Measurements from ENCODE around the gene ZNF248.

Gene ZNF248

GRCh38 chr10:37780536-37780935 lies 76.9 kb downstream of the ZNF248 start:
- DNase-seq (ENCODE audit: extremely low spot score), result no peak
- TF ChIP-seq, protein P1, sequence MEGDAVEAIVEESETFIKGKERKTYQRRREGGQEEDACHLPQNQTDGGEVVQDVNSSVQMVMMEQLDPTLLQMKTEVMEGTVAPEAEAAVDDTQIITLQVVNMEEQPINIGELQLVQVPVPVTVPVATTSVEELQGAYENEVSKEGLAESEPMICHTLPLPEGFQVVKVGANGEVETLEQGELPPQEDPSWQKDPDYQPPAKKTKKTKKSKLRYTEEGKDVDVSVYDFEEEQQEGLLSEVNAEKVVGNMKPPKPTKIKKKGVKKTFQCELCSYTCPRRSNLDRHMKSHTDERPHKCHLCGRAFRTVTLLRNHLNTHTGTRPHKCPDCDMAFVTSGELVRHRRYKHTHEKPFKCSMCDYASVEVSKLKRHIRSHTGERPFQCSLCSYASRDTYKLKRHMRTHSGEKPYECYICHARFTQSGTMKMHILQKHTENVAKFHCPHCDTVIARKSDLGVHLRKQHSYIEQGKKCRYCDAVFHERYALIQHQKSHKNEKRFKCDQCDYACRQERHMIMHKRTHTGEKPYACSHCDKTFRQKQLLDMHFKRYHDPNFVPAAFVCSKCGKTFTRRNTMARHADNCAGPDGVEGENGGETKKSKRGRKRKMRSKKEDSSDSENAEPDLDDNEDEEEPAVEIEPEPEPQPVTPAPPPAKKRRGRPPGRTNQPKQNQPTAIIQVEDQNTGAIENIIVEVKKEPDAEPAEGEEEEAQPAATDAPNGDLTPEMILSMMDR (IDR thresholded peaks at IDR 0.05; ENCODE audit: control extremely low read depth, extremely low read depth, low read depth, missing control alignments), result no peak
- POLR2A ChIA-PET, result no interaction called here
- CTCF ChIA-PET, result no interaction called here

DNA sequence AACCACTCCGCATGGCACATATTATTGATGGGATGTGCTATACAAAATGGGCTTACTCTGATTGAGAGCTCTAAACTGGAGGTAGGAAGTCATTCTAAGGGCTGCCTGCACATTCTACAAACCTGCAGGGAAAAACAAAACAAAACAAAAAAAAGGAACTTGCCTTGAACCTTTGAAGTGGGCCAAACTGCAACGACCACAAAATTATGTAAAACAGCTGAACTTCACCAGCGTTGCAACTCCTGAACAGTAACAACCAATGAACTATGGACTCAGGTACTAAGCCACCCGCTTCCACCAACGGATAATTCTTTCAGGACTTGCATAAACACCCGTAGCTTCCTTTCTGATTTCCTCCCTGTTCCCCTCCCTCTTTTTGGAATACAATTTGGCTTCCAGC lies 80.4 kb downstream of the ZNF248 start:
- no peak for DNase-seq (ENCODE audit: extremely low spot score)
- ChIA-PET POLR2A (no interaction called here), CTCF (interaction anchor here (1.1 kb wide), 1 partner anchor 12 kb away, joined by 3 read pairs; no protein-coding TSS in a partner anchor)
- TF ChIP-seq, protein P1 (IDR thresholded peaks at IDR 0.05; ENCODE audit: control extremely low read depth, extremely low read depth, low read depth, missing control alignments), result no peak

GRCh38 chr10:37775612-37776011 lies 81.8 kb downstream of the ZNF248 start:
- TF ChIP-seq, protein P1 (IDR thresholded peaks at IDR 0.05; ENCODE audit: control extremely low read depth, extremely low read depth, low read depth, missing control alignments), result no peak
- no peak for DNase-seq (ENCODE audit: extremely low spot score)
- POLR2A ChIA-PET, result no interaction called here
- CTCF ChIA-PET, result no interaction called here

DNA sequence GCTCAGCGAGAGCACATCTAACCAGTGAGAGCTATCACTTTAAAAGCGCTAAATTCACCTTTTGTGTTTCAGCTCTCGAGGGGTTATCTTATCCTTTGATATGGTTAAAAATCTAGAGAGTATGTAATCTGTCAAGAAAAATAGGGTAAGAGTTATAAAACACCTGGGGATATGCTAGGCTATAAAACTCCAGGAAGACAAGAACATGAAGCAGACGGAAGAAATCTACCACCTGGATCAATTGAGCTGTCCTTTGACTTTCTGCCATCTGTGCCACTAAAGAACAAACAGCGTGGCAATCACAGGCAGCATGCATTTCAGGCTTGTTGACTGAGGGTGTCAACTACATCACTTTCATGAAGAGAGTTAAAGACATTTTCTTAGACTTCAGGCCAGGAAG lies 83.1 kb downstream of the ZNF248 start:
- TF ChIP-seq, protein P1 (IDR thresholded peaks at IDR 0.05; ENCODE audit: control extremely low read depth, extremely low read depth, low read depth, missing control alignments), result no peak
- DNase-seq (ENCODE audit: extremely low spot score), result no peak
- POLR2A ChIA-PET, result no interaction called here
- CTCF ChIA-PET, result no interaction called here

GRCh38 chr10:37765216-37765615 lies 92.2 kb downstream of the ZNF248 start:
- ChIA-PET POLR2A (no interaction called here), CTCF (interaction anchor here (1.3 kb wide), 1 partner anchor 10 kb away, joined by 7 read pairs; no protein-coding TSS in a partner anchor)
- TF ChIP-seq, protein P1 (IDR thresholded peaks at IDR 0.05; ENCODE audit: control extremely low read depth, extremely low read depth, low read depth, missing control alignments), result no peak
- DNase-seq (ENCODE audit: extremely low spot score), result no peak

GRCh38 chr10:37763132-37763531 lies 94.3 kb downstream of the ZNF248 start:
- POLR2A ChIA-PET, result no interaction called here
- TF ChIP-seq, protein P1 (IDR thresholded peaks at IDR 0.05; ENCODE audit: control extremely low read depth, extremely low read depth, low read depth, missing control alignments), result no peak
- CTCF ChIA-PET, result no interaction called here
- no peak for DNase-seq (ENCODE audit: extremely low spot score)

GRCh38 chr10:37762287-37762686 lies 95.1 kb downstream of the ZNF248 start:
- CTCF ChIA-PET, result no interaction called here
- POLR2A ChIA-PET, result no interaction called here
- TF ChIP-seq, protein P1 (IDR thresholded peaks at IDR 0.05; ENCODE audit: control extremely low read depth, extremely low read depth, low read depth, missing control alignments), result no peak
- DNase-seq (ENCODE audit: extremely low spot score), result no peak

Measured in GM10248 (cell line).